OCI-LY1 (cell line): Measurements from ENCODE around the gene EXOC7.

Source experiments
- CTCF ChIP-seq: fragments of 200-600 bp; sonication (generic), shearing (Covaris generic); IDR thresholded peaks from 2 replicates; pipeline ENCODE4 v1.5.1; 2017; ENCODE audit warnings: mild to moderate bottlenecking, antibody characterized with exemption, low read length, moderate library complexity, mixed read lengths
- EZH2 ChIP-seq: fragments of 200-600 bp; sonication (generic), shearing (Covaris generic); IDR thresholded peaks from 2 replicates; pipeline ENCODE4 v1.8.0; 2017; ENCODE audit warnings: borderline replicate concordance, mixed run types, mild to moderate bottlenecking, antibody characterized with exemption, low read length, moderate library complexity, mixed read lengths

DNA sequence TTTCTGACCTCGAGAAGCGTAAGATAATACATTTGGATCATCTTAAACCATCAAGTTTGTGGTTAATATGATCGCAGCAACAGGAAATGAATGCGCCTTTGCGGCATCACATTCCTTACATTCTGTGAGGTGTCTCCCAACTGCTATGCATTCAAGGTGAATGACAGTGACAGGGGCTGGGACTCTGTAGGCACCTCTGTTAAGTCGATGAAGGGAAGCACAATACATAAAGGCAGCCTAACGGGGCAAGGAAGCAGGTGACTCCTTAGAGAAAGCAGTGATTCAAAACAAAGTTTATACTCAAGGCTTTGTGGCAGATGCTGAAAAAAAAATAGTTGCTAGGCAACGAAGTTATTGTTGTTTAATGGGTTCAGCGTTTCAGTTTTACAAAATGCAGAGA lies 54.9 kb downstream of the EXOC7 start:
- TF ChIP-seq CTCF (no peak), EZH2 (no peak)
